Endothelial cell of umbilical vein (primary cell): ENCODE data around the gene SPG11.

ENCODE experiments used
- CTCF ChIP-seq, 2 donors: IDR thresholded peaks; 1 replicate in 1 of 2; 2 replicates in 1 of 2; pipeline ENCODE4 v1.5.1; 2011; ENCODE audit warnings: low read length in 2 of 2, mild to moderate bottlenecking in 2 of 2, moderate library complexity in 2 of 2, control low read depth in 1 of 2, inconsistent platforms in 1 of 2, low read depth in 1 of 2; ENCODE audit not compliant: insufficient read depth in 1 of 2; ENCODE audit errors: extremely low read depth in 1 of 2
- EZH2 ChIP-seq: IDR thresholded peaks from 2 replicates; pipeline ENCODE4 v1.6.1; 2012; ENCODE audit warnings: borderline replicate concordance, low read depth, mild to moderate bottlenecking, moderate library complexity, low read length, inconsistent platforms; ENCODE audit not compliant: severe bottlenecking
- FOS ChIP-seq: IDR thresholded peaks from 2 replicates; pipeline ENCODE4 v1.6.1; 2011; ENCODE audit warnings: mild to moderate bottlenecking, low read length, moderate library complexity, borderline replicate concordance; ENCODE audit not compliant: insufficient read depth
- JUN ChIP-seq: IDR thresholded peaks from 2 replicates; pipeline ENCODE4 v1.6.1; 2011; ENCODE audit warnings: borderline replicate concordance, low read depth; ENCODE audit not compliant: insufficient read length, insufficient read depth
- MYC ChIP-seq: IDR thresholded peaks from one replicate; pipeline ENCODE4 v1.6.1; 2011; ENCODE audit warnings: mild to moderate bottlenecking, low read depth, low read length
- POLR2A ChIP-seq: IDR thresholded peaks from 2 replicates; pipeline ENCODE4 v1.6.1; 2012; ENCODE audit warnings: low read depth, mild to moderate bottlenecking, control low read depth, low read length
- POLR2AphosphoS5 ChIP-seq: IDR thresholded peaks from 2 replicates; pipeline ENCODE4 v1.6.1; 2012; ENCODE audit warnings: low read depth, mild to moderate bottlenecking, control low read depth, low read length, moderate library complexity; ENCODE audit not compliant: insufficient read depth
- TF ChIP-seq, protein P1 (sequence below): IDR thresholded peaks from 2 replicates; pipeline ENCODE4 v1.6.1; 2011; ENCODE audit not compliant: insufficient read depth, insufficient read length

GRCh38 chr15:44659056-44659455 lies 4.4 kb downstream of the SPG11 start:
- TF ChIP-seq CTCF (IDR thresholded peaks at IDR 0.05; ENCODE audit: extremely low read depth in 1 of 2, insufficient read depth in 1 of 2, low read depth in 1 of 2, low read length in 2 of 2) (no peak), POLR2A (no peak), EZH2 (no peak), POLR2AphosphoS5 (no peak), MYC (no peak), FOS (no peak), JUN (no peak)
- TF ChIP-seq, protein P1, sequence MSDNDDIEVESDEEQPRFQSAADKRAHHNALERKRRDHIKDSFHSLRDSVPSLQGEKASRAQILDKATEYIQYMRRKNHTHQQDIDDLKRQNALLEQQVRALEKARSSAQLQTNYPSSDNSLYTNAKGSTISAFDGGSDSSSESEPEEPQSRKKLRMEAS = no peak
